Neural cell (in vitro differentiated cells): Measurements from ENCODE around the gene MAJIN. TPM values are rescaled to one million over a fixed set of nuclear protein-coding genes. Genes with fewer than 3 reads are reported as not detected.

Experiments used
- H2AFZ ChIP-seq: fragments of 200-600, 300-800 bp; sonication (generic), shearing (Covaris generic); 2 replicates; pipeline ENCODE4 v1.6.0; 2014; ENCODE audit warnings: low read depth, mild to moderate bottlenecking, antibody characterized with exemption, low read length, moderate library complexity
- H3F3A ChIP-seq: fragments of 200-600 bp; shearing (Covaris generic); 2 replicates; pipeline ENCODE4 v1.6.1; 2016; ENCODE audit warnings: mild to moderate bottlenecking, moderate library complexity, mixed read lengths, antibody characterized with exemption, low read length; ENCODE audit not compliant: insufficient read depth, poor library complexity, severe bottlenecking
- H3K27ac ChIP-seq: fragments of 200-600, 300-800 bp; sonication (generic), shearing (Covaris generic); 2 replicates; pipeline ENCODE4 v1.5.1; 2014; ENCODE audit warnings: mild to moderate bottlenecking, low read length, moderate library complexity
- H3K27me3 ChIP-seq: fragments of 300-800, 200-600 bp; sonication (generic), shearing (Covaris generic); 2 replicates; pipeline ENCODE4 v1.6.0; 2014; ENCODE audit warnings: mild to moderate bottlenecking, low read depth, low read length, moderate library complexity; ENCODE audit not compliant: insufficient read depth
- H3K36me3 ChIP-seq: fragments of 300-800, 200-600 bp; sonication (generic), shearing (Covaris generic); 2 replicates; pipeline ENCODE4 v1.5.1; 2014; ENCODE audit warnings: mild to moderate bottlenecking, antibody characterized with exemption, low read length, moderate library complexity; ENCODE audit not compliant: insufficient read depth
- H3K4me2 ChIP-seq: fragments of 300-800, 200-600 bp; sonication (generic), shearing (Covaris generic); 2 replicates; pipeline ENCODE4 v1.6.0; 2014; ENCODE audit warnings: mild to moderate bottlenecking, low read length
- H3K4me3 ChIP-seq: fragments of 300-800, 200-600 bp; sonication (generic), shearing (Covaris generic); 2 replicates; pipeline ENCODE4 v1.5.1; 2014; ENCODE audit warnings: mild to moderate bottlenecking, low read length, moderate library complexity
- H3K79me2 ChIP-seq: fragments of 200-600 bp; shearing (Covaris generic); replicated peaks from 2 replicates; pipeline ENCODE4 v1.6.0; 2014; ENCODE audit warnings: mild to moderate bottlenecking, low read length, moderate library complexity; ENCODE audit not compliant: insufficient read depth
- H3K9ac ChIP-seq: fragments of 300-800, 200-600 bp; sonication (generic), shearing (Covaris generic); 2 replicates; pipeline ENCODE4 v1.6.1; 2016; ENCODE audit warnings: mild to moderate bottlenecking, low read length, mixed read lengths
- H3K9me2 ChIP-seq: fragments of 200-600 bp; shearing (Covaris generic); 2 replicates; pipeline ENCODE4 v1.6.1; 2016; ENCODE audit warnings: mild to moderate bottlenecking, low read length, mixed read lengths; ENCODE audit not compliant: insufficient read depth
- H3K9me3 ChIP-seq: fragments of 200-600, 300-800 bp; sonication (generic), shearing (Covaris generic); 2 replicates; pipeline ENCODE4 v1.6.1; 2016; ENCODE audit warnings: mild to moderate bottlenecking, mixed run types, low read length, moderate library complexity, mixed read lengths
- H4K20me1 ChIP-seq: fragments of 200-600 bp; shearing (Covaris generic); 2 replicates; pipeline ENCODE4 v1.6.1; 2016; ENCODE audit warnings: mild to moderate bottlenecking, mixed run types; ENCODE audit not compliant: insufficient read depth
- CTCF ChIP-seq: fragments of 450-650 bp; IDR thresholded peaks from 2 replicates; pipeline ENCODE4 v1.5.1; 2014; ENCODE audit warnings: antibody characterized with exemption, mild to moderate bottlenecking, moderate library complexity; ENCODE audit not compliant: poor library complexity, severe bottlenecking
- EP300 ChIP-seq: fragments of 450-650 bp; conservative IDR thresholded peaks from 2 replicates; pipeline ENCODE4 v1.6.1; 2014; ENCODE audit warnings: antibody characterized with exemption, mild to moderate bottlenecking, moderate library complexity; ENCODE audit not compliant: poor library complexity, severe bottlenecking
- EZH2 ChIP-seq: fragments of 200-600, 300-800 bp; shearing (Covaris generic), sonication (generic); IDR thresholded peaks from 2 replicates; pipeline ENCODE4 v1.6.1; 2014; ENCODE audit warnings: antibody characterized with exemption, low read length, borderline replicate concordance, mild to moderate bottlenecking; ENCODE audit not compliant: insufficient read depth, poor library complexity, severe bottlenecking
- MXI1 ChIP-seq: fragments of 450-650 bp; conservative IDR thresholded peaks from 2 replicates; pipeline ENCODE4 v1.6.1; 2014; ENCODE audit warnings: antibody characterized with exemption, mild to moderate bottlenecking; ENCODE audit not compliant: poor library complexity, severe bottlenecking
- POLR2AphosphoS5 ChIP-seq: IDR thresholded peaks from 2 replicates; pipeline ENCODE4 v1.6.1; 2012
- RAD21 ChIP-seq: fragments of 450-650 bp; conservative IDR thresholded peaks from 2 replicates; pipeline ENCODE4 v1.6.1; 2014; ENCODE audit warnings: antibody characterized with exemption, mild to moderate bottlenecking, moderate library complexity
- REST ChIP-seq: IDR thresholded peaks from 2 replicates; pipeline ENCODE4 v1.6.1; 2012; ENCODE audit warnings: borderline replicate concordance
- SMC3 ChIP-seq: fragments of 450-650 bp; conservative IDR thresholded peaks from 2 replicates; pipeline ENCODE4 v1.6.1; 2014; ENCODE audit warnings: antibody characterized with exemption, mild to moderate bottlenecking, moderate library complexity; ENCODE audit not compliant: poor library complexity
- TAF1 ChIP-seq: IDR thresholded peaks from 2 replicates; pipeline ENCODE4 v1.6.1; 2012; ENCODE audit warnings: low read depth
- polyA plus RNA-seq: library from polyadenylated mRNA; depleted of rRNA; stranded (reverse); fragments of >200 nt; gene quantifications from 2 replicates; pipeline ENCODE4 v1.2.3, GENCODE V29; 2014

MAJIN gene
- polyA plus RNA-seq, 1 donor from 2014 or later = not detected

- Histone ChIP-seq H2AFZ (no peak overlapping the region), H3K9me3 (no peaks in the 10 kb centered on the region), H3K27ac (no peak overlapping the region)
These were observed 31.4 kb upstream of the MAJIN start for GRCh38 chr11:65003282-65003681.

GRCh38 chr11:65002706-65003105 is 30.8 kb upstream of the MAJIN start:
- Histone ChIP-seq H3K27me3 (no peaks in the 10 kb centered on the region), H3F3A (no peaks in the 10 kb centered on the region), H4K20me1 (no peaks in the 10 kb centered on the region), H3K4me2 (no peak overlapping the region), H3K9me2 (no peaks in the 10 kb centered on the region), H3K9ac (no peak overlapping the region), H3K27ac (no peak overlapping the region), H3K9me3 (no peaks in the 10 kb centered on the region), H3K4me3 (no peak overlapping the region), H3K79me2 (no peaks in the 10 kb centered on the region), H3K36me3 (no peaks in the 10 kb centered on the region), H2AFZ (no peak overlapping the region)
- TF ChIP-seq POLR2AphosphoS5 (no peak), MXI1 (no peak), REST (no peak), SMC3 (no peak), RAD21 (no peak), EZH2 (no peak), TAF1 (no peak)

More at GRCh38 chr11:65003282-65003681, 31.4 kb upstream of the MAJIN start:
- Histone ChIP-seq H3K27me3 (no peaks in the 10 kb centered on the region), H3K9ac (no peak overlapping the region), H3K36me3 (no peaks in the 10 kb centered on the region), H3K79me2 (no peaks in the 10 kb centered on the region), H3K4me3 (no peak overlapping the region), H4K20me1 (no peaks in the 10 kb centered on the region), H3K4me2 (no peak overlapping the region), H3K9me2 (no peaks in the 10 kb centered on the region), H3F3A (no peaks in the 10 kb centered on the region)
- TF ChIP-seq POLR2AphosphoS5 (no peak), REST (no peak), EP300 (no peak), RAD21 (no peak), EZH2 (no peak), CTCF (no peak), SMC3 (no peak), TAF1 (no peak), MXI1 (no peak)
